GM12801 (cell line): ENCODE data around the gene LTA.

ENCODE experiments used
- CTCF ChIP-seq: IDR thresholded peaks from one replicate; pipeline ENCODE4 v1.5.1; 2011; ENCODE audit warnings: control low read depth; ENCODE audit not compliant: insufficient read length; ENCODE audit errors: extremely low read depth

LTA gene

GRCh38 chr6:31535538-31536324 is 36.4 kb upstream of the LTA start:
- TF ChIP-seq CTCF: no peak

- TF ChIP-seq CTCF: no peak
These were observed 33.2 kb upstream of the LTA start for GRCh38 chr6:31538805-31539400.

- no peak for TF ChIP-seq CTCF
These were observed 31.4 kb upstream of the LTA start for GRCh38 chr6:31540640-31541039.

GRCh38 chr6:31541059-31541657 is 30.9 kb upstream of the LTA start:
- TF ChIP-seq CTCF: no peak

GRCh38 chr6:31541658-31542521 is 30.2 kb upstream of the LTA start, which contains the start of gene DDX39B:
DDX39B (minus strand) TSS chr6:31542003; CDS start chr6:31540532, 1,471 bp downstream.
- TF ChIP-seq CTCF: no peak

- TF ChIP-seq CTCF: no peak
These were observed 28.4 kb upstream of the LTA start for GRCh38 chr6:31543639-31544038.

GRCh38 chr6:31544676-31545075 is 27.4 kb upstream of the LTA start:
- no peak for TF ChIP-seq CTCF
